GM10248 (cell line): ENCODE results near the gene ZNF74.
A peak's percentile ranks its signal among the peaks of the same experiment; 100 is the strongest.

Experiments used
- CTCF ChIA-PET: fragments of 300-600 bp; sonication (Branson Sonifier 250); formaldehyde crosslinking; extraction: SDS; loops from one replicate; lab custom pipeline; 2021; ENCODE audit warnings: antibody characterized with exemption; lab: Yijun Ruan, JAX
- POLR2A ChIA-PET: fragments of 350-650 bp; sonication (Branson Sonifier 250); formaldehyde crosslinking; extraction: SDS; loops from one replicate; lab custom pipeline; 2020; ENCODE audit warnings: antibody characterized with exemption; lab: Yijun Ruan, JAX
- DNase-seq: peaks from one replicate; pipeline ENCODE4 v3.0.0; 2012; ENCODE audit errors: extremely low spot score
- TF ChIP-seq, protein P1 (sequence below): IDR thresholded peaks from 2 replicates; pipeline ENCODE4 v1.5.1; 2012; ENCODE audit warnings: mild to moderate bottlenecking, low read depth; ENCODE audit errors: extremely low read depth, missing control alignments, control extremely low read depth

Gene ZNF74

DNA sequence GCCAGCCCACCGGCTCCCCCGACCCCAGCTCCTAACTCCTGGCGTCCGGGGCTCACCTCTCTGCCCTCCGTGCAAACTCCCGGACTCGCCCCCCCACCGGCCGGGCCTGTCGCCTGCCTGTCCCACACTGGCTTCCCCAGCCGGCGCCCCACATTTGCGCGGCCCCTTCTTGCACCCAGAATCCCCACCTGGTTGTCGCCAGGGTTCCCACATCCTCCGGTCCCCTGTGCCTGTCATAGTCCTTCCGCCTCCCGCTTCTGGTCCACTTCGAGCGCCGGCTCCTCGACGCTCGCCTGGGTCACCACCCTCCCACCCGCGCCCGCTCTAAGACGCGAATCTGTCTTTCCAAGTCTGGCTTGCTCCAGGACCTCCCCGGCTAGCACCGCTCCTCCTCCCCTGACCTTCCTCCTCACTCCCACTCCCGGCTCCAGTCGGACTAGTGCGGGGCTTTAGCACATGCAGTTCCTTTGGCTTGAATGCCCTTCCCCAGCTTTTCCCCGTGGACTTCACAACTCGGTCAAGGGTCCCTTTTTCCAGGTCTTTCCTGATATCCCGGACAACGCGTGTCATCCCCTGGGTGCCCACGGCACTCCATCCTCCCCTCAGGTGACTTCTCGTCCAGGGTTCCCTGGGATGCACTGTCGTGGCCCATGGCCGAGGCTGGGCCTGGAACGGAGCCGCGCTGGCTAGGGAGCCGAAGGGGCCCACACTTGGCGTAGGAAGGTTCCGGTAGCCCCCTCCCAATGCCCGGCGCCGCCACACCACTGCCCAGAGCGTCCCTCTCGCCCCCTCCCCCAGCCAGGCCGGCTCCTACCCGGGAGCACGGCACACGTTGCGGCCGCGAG, 43.0 kb downstream of the ZNF74 start:
- TF ChIP-seq, protein P1, sequence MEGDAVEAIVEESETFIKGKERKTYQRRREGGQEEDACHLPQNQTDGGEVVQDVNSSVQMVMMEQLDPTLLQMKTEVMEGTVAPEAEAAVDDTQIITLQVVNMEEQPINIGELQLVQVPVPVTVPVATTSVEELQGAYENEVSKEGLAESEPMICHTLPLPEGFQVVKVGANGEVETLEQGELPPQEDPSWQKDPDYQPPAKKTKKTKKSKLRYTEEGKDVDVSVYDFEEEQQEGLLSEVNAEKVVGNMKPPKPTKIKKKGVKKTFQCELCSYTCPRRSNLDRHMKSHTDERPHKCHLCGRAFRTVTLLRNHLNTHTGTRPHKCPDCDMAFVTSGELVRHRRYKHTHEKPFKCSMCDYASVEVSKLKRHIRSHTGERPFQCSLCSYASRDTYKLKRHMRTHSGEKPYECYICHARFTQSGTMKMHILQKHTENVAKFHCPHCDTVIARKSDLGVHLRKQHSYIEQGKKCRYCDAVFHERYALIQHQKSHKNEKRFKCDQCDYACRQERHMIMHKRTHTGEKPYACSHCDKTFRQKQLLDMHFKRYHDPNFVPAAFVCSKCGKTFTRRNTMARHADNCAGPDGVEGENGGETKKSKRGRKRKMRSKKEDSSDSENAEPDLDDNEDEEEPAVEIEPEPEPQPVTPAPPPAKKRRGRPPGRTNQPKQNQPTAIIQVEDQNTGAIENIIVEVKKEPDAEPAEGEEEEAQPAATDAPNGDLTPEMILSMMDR, result no peak
- ChIA-PET CTCF (no interaction called here), POLR2A (no interaction called here)
- peak; percentile 22 for DNase-seq

DNA sequence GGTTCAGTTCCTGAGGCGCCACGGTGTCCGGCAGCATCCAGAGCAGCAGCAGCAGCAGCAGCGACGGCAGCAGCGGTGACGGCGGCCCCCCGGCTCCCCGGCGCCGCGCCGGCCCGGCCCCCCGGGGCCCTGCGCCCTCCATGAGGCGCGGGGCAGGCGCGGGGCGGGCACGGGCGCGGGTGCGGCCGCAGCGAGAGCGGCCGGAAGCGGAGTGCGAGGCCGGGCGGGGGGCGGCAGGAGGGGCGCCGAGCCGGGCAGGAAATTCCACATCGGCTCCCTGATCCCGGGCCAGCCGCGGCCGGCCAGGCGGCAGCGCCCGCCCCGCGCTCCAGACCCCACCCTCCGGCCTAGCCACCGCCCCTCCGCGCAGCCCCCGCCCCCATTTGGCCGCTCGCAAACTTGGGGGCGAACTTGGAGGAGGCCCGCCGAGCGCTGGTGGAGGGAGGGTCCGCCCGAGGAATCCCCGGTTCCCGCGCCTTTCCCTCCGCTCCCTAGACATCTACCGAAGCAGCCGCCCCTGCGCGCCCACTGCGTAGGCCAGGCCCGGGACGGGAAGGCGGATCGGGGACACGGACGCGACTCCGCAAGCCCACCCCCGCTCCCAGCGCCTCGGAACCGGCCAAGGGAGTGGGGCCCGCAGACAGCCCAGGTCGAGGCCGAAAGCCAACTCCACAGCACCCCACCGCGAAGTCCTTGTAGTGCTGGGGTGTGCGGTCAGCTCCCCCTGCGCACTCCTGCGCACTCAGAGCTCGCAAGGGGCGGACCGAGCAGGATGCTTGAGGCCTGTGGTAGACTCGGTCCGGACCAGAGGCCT, 43.9 kb downstream of the ZNF74 start, which contains the start of gene SCARF2:
SCARF2 (minus strand) TSS at position 213 of the 814 bp plus-strand sequence; CDS start at position 142, 71 bp downstream.
- CTCF ChIA-PET, result interaction anchor here (1.9 kb wide), 1 partner anchor 19 kb away, joined by 5 read pairs; no protein-coding TSS in a partner anchor
- POLR2A ChIA-PET, result no interaction called here
- TF ChIP-seq, protein P1, result no peak
- DNase-seq, result no peak

DNA sequence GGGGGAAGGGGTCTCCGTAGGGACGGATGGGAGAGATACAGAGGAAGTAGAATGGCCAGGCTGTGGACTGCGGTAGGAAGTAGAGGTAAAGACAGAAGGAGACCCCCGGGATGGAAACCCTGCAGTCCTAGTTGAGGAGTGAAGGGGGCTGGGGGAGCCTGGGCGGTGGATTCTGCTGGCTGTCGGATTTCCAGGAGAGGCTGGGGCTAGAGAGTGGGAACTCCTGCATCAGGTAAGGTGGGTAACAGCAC, 44.4 kb downstream of the ZNF74 start:
- TF ChIP-seq, protein P1, result no peak
- ChIA-PET CTCF (interaction anchor here (1.9 kb wide), 1 partner anchor 18 kb away, joined by 5 read pairs; no protein-coding TSS in a partner anchor), POLR2A (no interaction called here)
- DNase-seq, result no peak

DNA sequence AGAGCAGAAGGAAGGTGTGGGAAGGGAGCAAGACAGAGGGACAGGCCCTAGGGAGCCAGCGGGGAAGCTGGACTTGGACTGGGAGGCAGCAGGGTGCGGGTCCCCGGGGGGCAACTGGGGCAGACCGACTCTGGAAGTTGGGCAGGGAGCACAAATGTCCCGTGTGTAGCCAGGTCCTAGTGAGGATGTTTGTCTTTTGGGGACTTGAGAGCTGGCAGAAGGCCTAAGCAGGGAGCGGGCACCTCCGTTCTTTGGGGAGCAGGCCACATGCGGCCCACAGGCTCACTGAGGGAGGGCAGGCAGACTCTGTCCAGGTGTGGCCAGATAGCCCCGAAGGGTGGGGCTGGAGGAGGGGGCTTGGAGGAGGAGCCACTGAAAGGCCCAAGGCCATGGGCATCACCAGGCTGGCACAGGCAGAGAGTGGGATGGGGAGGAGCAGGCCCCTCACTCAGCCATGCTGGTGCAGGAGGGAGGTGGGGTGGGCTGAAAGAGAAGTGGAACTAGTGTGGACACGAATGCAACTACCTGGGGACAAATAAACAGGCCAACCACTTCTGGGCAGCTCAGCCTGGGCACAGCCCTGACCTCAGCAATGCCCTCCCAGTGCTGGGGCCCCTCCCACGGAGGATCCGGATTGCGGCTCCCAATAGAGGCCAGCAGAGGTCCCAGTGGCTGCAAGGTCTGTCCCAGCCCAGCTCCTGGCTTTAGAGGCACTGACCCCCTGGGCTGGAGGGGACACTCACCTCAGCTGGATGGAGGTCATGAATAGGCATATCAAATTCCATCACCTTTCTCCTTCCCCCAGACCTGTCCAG, 44.9 kb downstream of the ZNF74 start:
- POLR2A ChIA-PET, result no interaction called here
- peak; percentile 25 for DNase-seq
- TF ChIP-seq, protein P1, result no peak
- CTCF ChIA-PET, result interaction anchor here (1.9 kb wide), 1 partner anchor 18 kb away, joined by 5 read pairs; no protein-coding TSS in a partner anchor

DNA sequence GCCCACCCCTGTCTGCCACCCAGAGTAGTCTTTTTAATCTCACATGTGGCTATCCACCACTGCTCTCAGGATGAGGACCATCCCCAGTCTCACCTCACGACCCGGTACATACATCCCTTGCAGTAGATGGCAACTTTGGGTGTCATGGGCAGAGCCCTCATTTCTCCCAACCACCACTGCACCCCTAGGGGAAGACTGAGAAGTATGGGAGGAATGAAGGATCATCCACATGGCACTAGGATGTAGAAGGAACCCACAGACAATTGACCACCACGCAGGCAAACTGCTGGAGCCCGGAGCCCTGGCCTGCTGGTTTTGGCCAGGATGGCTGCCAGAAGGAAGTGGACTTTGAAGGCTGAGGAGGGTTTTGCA, 45.6 kb downstream of the ZNF74 start:
- DNase-seq, result no peak
- ChIA-PET POLR2A (no interaction called here), CTCF (interaction anchor here (1.0 to 1.9 kb wide), 2 partner anchors 9 to 17 kb away, joined by 3 to 5 read pairs; no protein-coding TSS in a partner anchor)
- TF ChIP-seq, protein P1, result no peak

DNA sequence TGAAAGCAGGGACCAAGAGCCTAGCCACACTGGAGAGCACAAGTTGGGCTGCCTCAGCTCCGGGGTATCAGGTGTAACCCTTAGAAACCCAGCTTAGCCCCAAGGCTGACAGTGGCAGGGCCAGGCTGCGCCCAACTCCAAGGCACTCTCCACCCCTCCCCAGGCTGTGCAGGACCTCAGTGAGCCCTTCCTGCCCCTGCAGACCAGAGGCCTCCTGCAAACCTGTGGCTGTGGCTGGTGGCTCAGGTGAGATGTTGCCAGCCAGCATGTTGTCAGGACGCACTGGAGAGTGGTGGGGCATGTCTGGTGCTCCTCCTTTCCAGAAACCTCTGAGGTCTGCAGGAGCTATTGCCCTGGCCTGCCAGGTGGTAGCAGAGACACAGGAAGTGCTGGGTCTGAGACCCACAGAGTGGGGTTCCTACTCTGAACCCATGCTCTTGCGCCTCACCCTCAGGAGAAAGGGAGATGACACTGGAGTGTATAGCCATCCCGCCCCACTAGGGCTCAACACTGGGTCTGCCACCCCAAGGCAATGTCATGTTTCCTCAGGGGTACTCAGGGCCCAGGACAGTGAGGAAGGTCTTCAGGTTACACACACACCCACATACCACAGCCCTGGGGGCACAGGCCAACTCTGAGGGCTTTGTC, 46.1 kb downstream of the ZNF74 start:
- ChIA-PET CTCF (interaction anchor here (1.0 to 1.8 kb wide), 2 partner anchors 9 to 17 kb away, joined by 3 to 8 read pairs; no protein-coding TSS in a partner anchor), POLR2A (no interaction called here)
- TF ChIP-seq, protein P1, result no peak
- no peak for DNase-seq
